ENCODE measurements around the gene HIVEP3.

HIVEP3 gene

DNA sequence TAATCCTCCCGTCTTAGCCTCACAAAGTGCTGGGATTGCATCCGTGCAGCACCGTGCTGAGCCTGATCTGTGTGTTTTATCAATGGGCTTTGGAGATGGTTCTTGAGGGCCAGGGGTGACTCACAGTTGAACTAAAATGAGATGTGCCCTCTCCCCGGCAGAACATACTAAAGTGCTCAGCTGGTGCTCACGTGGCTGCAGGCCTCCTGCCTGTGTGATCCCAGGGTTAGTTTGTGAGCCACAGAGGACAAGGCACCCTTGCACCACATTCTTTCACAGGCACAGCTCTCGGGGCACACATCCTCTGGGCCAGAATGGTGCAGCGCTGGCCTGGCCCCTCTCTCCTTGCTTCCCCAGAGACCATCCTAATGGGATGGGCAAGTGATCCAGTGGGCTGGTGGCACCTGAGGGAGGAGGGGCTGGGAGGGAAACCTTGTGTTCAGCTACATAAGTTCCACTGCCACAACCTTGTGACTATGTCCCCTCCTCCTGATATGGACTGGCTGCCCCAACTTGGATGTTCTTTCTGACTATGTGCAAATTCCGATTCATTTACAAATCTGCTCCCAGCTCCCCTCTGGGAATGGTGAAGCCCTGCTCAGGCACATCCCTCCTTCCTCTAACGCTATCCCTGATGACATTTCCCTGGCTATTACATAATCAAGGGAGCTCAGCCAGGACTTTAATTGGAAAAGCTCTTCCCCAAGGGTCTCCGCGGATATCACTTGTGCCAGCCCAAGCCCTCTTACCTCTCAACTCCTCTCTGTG is 237.2 kb downstream of the HIVEP3 start:
- no peaks in the 10 kb centered on the region for H3K9me3 Mint-ChIP-seq
- no peak overlapping the region for H3K27ac Mint-ChIP-seq
- ATAC-seq (no peak), DNase-seq (no peak)
- H3K4me1 Mint-ChIP-seq = peaks cover 77% of the 10 kb centered on the region
- no peak overlapping the region for H3K4me3 Mint-ChIP-seq
- no peaks in the 10 kb centered on the region for H3K27me3 Mint-ChIP-seq

DNA sequence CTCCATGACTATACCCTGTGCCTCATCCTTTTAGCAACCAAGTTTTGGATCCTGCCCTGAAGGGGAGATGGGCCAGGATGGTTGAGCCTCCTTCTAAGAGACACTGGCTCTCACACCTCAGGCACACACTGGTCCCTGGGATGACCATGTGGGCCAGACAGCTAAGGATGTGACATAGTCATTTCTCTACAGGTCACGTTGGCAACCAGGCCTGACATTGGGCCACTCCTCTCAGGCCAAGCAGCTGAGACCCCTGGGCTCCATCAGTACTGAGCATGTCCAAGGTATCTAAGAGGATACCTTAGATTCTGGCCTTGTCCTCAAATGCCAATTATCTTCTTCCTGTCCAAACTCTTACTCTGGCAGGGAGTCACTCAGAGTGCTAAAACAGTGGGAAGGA is 238.7 kb downstream of the HIVEP3 start:
- Mint-ChIP-seq H3K4me3 (no peak overlapping the region), H3K27ac (no peak overlapping the region)

DNA sequence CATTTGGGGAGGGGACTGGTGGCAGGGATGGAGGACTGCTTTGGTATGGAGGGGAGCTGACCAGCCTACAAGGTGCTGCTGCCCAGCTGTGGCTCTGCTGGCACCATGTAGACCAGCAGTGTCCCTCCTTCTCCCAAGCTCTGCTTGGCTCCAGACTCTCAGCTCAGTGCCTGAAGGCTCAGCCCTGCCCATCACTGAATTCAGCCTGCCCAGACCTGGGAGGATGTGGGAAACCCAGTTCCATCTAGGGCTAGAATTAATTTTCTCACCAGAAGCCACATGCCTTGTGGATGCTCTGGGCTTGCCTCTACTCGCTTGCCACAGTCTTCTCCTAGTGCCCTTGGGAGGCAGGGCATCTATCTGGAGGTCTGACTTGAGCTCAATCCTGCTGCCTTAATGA is 239.2 kb downstream of the HIVEP3 start:
- Mint-ChIP-seq H3K4me3 (no peak overlapping the region), H3K27ac (no peak overlapping the region), H3K27me3 (no peaks in the 10 kb centered on the region), H3K9me3 (no peaks in the 10 kb centered on the region), H3K4me1 (peaks cover 74% of the 10 kb centered on the region)
- no peak for ATAC-seq
- DNase-seq = no peak

More for the DNA sequence above, 238.7 kb downstream of the HIVEP3 start:
- peaks cover 74% of the 10 kb centered on the region for H3K4me1 Mint-ChIP-seq
- DNase-seq = no peak
- no peaks in the 10 kb centered on the region for H3K9me3 Mint-ChIP-seq
- no peak for ATAC-seq
- no peaks in the 10 kb centered on the region for H3K27me3 Mint-ChIP-seq

DNA sequence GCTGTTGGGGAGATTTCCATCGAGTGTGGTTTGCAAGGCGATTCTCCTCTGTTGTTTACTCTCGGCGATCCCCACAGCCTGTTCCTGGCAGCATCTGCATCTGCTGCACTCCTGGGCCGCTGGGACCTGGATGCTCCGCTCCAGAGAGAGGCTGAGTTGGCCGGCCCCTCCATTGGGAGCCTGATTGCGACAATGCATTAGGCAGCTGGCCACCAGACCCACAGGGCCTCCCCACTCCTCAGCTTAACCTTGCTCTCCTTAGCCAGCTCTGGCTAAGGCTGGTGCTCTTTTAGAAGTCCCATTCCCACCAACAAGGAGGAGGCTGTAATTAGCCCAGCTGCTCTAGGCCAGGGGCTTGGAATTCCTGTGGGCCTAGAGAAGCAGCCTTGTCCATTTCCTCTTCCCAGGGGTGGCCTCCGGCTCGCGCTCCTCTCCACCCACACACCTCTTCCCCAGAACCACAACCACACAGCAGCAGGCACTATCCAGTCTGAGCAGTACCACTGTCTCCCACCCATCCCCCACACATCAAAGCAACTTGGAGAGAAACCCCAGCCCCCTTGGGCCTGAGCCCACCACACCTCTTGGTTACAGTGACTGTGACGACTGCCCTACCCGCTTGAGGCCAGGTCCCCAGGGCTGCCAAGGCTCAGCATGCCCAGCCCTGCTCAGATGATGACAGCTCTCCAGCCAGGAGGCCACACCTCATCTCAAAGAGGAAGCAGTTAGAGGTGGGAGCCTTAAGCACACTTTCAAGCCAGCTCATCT is 240.4 kb downstream of the HIVEP3 start:
- Mint-ChIP-seq H3K27me3 (no peaks in the 10 kb centered on the region), H3K4me3 (peak overlapping the region in 1 of 2 donors; percentile 0), H3K9me3 (no peaks in the 10 kb centered on the region), H3K4me1 (peaks cover 74% of the 10 kb centered on the region), H3K27ac (peak overlapping the region in 1 of 2 donors; percentile 29)
- DNase-seq (no peak), ATAC-seq (peak; percentile 41)

DNA sequence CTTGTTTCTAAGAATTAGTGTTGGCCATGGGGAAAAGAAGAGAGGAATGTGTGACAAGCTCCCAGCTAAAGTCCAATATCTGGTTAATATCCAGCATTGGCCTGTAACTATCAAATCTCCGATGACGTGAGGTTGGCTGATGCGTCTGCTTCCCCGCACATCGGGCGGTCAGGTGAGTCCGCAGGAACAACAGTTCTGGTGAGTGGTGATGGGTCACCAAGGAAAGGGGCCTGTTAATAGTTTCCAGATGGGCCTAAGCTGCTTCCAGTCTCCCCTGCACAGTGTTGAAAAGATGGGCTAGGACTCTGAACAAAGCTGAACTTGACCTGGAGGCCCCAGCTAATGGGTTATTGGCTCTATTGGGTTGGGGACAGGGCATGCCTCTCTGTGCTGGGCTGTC is 241.1 kb downstream of the HIVEP3 start:
- no peak overlapping the region for H3K27ac Mint-ChIP-seq
- ATAC-seq (no peak), DNase-seq (no peak)
- no peaks in the 10 kb centered on the region for H3K9me3 Mint-ChIP-seq
- no peak overlapping the region for H3K4me3 Mint-ChIP-seq
- H3K4me1 Mint-ChIP-seq = peaks cover 74% of the 10 kb centered on the region
- H3K27me3 Mint-ChIP-seq = no peaks in the 10 kb centered on the region

DNA sequence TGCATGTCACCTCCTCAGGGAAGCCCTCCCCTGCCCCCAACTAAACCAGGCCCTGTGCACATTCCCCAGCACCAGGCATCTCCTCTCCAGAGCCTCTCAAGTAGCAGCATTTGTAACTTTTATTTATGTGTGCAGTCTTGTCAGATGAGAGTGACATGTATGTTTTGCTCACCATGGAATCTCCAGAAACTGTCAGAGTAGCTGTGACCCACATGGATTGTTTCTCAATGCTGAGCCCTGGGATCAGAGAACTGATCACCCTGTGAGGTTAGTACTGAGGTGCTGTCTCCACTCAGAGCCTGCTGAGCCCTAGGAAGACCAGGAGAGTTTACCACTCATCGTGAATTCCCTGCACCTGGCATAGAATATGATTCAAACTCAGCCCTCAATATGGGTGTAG is 243.3 kb downstream of the HIVEP3 start:
- Mint-ChIP-seq H3K9me3 (no peaks in the 10 kb centered on the region), H3K27me3 (no peaks in the 10 kb centered on the region), H3K4me1 (peaks cover 88% of the 10 kb centered on the region), H3K4me3 (no peak overlapping the region), H3K27ac (no peak overlapping the region)
- DNase-seq (no peak), ATAC-seq (no peak)

DNA sequence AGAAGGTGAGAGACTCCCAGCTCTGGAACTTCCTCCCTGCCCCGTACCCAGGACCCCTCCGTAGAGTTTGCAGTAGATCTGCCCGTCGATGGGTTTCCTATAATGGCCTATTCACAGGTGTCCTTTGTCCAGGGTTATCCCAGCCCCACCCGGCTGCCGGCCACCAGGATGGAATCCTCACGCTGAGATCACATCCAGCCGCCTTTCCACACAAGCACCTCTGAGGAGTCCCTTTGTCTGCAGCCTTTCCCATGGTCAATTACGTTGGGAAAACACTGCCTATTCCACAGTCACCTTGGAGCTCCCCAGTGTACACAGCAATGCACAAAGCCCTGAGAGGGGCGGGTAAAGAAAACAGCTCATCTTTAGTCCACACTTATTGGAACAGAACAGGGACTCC is 244.2 kb downstream of the HIVEP3 start:
- peaks cover 92% of the 10 kb centered on the region for H3K4me1 Mint-ChIP-seq
- ATAC-seq (no peak), DNase-seq (no peak)
- no peaks in the 10 kb centered on the region for H3K9me3 Mint-ChIP-seq
- H3K27ac Mint-ChIP-seq = no peak overlapping the region
- H3K4me3 Mint-ChIP-seq = no peak overlapping the region
- H3K27me3 Mint-ChIP-seq = no peaks in the 10 kb centered on the region

DNA sequence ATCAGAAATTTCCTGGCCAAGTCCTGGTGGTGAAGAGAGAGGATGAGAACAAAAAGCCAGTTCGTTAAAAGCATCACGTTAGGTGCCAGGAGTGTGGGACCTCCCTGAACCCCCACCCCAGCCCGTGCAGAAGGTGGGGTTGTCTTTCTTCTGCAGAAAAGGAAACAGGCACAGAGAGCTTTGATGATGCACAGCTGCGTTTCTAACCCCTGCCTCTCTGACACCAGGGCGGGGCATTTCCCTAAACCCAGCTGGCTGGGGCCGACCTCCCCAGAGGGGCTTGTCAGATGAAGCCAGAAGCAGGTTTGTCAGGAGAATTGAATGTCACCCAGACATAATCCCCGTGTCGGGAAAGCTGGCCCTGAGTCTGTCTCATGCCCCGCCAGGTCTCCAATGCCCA is 244.9 kb downstream of the HIVEP3 start:
- Mint-ChIP-seq H3K4me3 (peak overlapping the region; percentile 68 to 74), H3K9me3 (no peaks in the 10 kb centered on the region), H3K27me3 (no peaks in the 10 kb centered on the region), H3K27ac (no peak overlapping the region), H3K4me1 (peaks cover 92% of the 10 kb centered on the region)
- ATAC-seq (peak; percentile 67), DNase-seq (no peak)

DNA sequence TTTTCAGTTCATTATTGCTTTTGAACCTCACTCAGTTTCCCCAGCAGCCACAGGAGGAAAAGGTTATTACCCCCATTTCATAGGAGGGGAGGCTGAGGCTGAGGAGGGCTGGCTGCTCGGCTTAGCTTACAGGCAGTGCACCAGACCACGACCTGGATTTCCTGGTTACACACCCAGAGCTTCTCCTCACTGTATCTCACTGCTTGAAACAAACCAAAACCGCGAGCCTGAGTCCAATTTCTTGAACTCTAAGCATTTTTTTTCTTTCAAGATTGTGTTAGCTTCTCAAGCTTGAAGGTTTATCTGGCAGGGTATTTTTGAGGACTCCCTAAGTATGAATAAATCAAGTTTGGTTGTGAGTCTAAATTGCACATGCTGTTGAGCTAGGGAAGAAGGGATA is 245.3 kb downstream of the HIVEP3 start:
- Mint-ChIP-seq H3K27ac (peak overlapping the region in 1 of 2 donors; percentile 81), H3K4me1 (peaks cover 92% of the 10 kb centered on the region), H3K27me3 (no peaks in the 10 kb centered on the region), H3K4me3 (peak overlapping the region; percentile 68 to 74), H3K9me3 (no peaks in the 10 kb centered on the region)
- ATAC-seq (peak; percentile 81), DNase-seq (peak; percentile 33 to 37)

DNA sequence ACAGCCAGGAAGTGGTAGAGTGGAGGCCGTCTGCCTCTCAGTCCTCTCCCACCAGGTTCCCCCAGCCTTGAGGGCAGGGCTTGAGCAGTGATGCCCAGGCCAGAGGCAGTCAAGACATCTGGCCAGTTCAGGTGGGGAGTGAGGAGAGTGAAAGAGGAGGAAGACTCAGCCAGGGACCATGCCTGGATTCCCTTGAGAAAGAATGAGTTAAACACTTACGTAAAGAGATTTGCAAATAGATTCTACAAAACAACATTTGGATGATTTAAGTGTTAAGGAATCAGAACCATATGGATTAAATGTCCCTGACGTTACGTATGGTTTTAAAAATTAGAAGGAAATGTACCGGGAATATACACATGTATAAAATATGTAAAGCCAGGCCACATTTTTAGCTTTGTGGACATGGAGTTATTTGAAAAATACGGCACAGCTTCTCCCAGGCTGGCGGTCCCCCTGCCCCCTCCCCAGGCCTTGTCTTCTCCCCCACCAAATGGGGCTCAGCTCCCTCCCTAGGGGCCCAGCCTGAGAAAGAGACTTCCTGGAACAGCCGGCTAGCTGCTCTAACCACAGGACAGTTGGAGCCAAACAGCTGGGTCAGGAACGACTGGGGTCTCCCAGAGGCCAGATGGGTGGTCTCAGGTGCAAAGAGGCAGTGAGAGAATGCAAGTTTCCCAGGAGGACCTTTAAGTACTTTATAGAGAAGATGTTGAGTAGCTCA is 245.9 kb downstream of the HIVEP3 start:
- no peak for DNase-seq
- peaks cover 93% of the 10 kb centered on the region for H3K4me1 Mint-ChIP-seq
- ATAC-seq = no peak
- H3K9me3 Mint-ChIP-seq = no peaks in the 10 kb centered on the region
- H3K27ac Mint-ChIP-seq = peak overlapping the region; percentile 69 to 81
- peak overlapping the region; percentile 74 to 77 for H3K4me3 Mint-ChIP-seq
- no peaks in the 10 kb centered on the region for H3K27me3 Mint-ChIP-seq

DNA sequence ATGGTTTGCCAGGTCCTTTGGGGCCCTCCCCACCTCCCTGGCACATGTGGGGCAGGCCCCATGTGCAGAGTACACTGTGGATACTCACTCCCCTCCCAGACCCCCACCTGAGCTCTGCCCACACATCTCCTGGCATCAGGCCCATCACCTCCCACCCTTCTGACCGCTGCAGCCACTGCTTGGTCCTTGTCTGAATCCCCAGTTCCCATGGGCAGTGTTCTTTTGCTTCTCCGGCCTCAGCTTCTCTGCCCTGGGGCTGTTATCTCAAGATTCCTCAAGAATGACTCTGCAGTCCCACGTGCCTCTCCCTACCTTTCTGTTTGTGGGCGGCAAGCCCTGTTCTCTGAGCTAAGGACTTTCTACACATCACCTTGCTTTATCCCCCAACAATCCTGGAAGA is 246.5 kb downstream of the HIVEP3 start:
- no peak for ATAC-seq
- Mint-ChIP-seq H3K27ac (peak overlapping the region; percentile 69 to 74), H3K4me3 (peak overlapping the region; percentile 24 to 77), H3K27me3 (no peaks in the 10 kb centered on the region), H3K4me1 (peaks cover 93% of the 10 kb centered on the region), H3K9me3 (no peaks in the 10 kb centered on the region)
- DNase-seq = no peak

DNA sequence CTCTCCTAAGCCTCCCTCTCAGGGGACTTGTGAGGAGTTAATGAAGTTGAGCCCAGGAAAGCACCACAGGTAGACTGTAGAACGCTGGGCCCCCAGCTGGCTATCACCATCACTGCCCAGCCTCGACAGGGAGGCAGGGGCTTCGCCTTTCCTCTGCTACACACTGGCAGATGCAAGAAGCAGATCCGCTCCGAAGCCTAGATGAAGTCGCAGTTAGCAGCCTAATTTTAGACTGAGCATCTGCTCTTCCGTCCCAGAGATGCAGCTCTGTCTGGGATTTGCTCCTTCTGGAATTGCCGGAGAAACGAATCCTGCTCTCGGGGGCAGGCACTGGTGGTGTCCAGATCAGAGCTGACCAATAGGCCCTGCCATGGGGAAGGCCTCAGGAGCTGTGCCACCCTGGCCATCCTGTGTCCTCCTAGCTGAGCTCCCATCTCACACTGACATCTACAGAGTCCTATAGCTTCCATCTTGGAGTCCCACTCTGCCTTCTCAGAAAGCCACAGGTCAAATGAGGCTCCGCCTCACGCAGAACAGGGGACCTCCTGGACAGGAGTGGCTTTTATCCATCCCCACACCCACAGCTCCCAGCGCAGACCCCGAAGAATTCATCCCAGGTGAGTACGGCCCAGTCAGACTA is 247.5 kb downstream of the HIVEP3 start:
- no peak for ATAC-seq
- Mint-ChIP-seq H3K9me3 (no peaks in the 10 kb centered on the region), H3K27ac (peak overlapping the region in 1 of 2 donors; percentile 74), H3K27me3 (no peaks in the 10 kb centered on the region), H3K4me3 (no peak overlapping the region), H3K4me1 (peaks cover 100% of the 10 kb centered on the region)
- DNase-seq = no peak

DNA sequence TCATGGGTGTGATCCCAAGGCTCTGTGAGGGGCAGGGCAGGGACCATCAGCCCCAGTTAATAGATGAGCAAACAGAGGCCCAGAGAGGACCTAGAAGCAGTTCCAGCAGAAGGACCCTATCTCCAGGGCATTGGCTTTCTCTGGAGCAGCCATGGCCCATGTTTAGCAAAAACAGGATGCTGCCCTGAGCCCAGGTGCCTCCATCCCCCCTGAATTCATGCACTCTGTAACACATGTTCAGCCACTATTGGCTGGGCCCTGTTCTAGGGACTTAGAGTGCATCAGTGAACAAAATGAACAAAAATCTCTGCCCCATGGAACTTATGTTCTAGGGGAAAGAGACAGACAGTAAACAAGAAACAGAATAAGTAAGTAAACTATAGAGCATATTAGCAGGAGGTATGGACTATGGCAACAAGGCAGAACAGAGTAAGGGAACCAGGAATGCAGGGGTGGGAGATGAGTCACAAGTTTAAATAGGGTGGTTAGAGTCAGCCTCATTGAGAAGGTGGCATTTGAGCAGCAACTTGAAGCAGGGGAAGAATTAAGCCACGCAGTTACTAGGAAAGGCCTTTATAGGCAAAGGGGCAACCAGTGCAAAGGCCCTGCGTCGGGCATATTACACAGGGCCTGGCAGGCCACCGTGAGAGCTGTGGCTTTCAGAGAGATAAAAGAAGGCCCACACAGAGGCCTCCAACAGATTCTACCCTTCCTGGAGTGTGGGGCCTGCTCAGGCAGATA is 248.3 kb downstream of the HIVEP3 start:
- H3K27me3 Mint-ChIP-seq = no peaks in the 10 kb centered on the region
- H3K9me3 Mint-ChIP-seq = no peaks in the 10 kb centered on the region
- ATAC-seq (peak; percentile 38), DNase-seq (no peak)
- H3K27ac Mint-ChIP-seq = peak overlapping the region in 1 of 2 donors; percentile 1
- peak overlapping the region in 1 of 2 donors; percentile 13 for H3K4me3 Mint-ChIP-seq
- H3K4me1 Mint-ChIP-seq = peaks cover 100% of the 10 kb centered on the region

DNA sequence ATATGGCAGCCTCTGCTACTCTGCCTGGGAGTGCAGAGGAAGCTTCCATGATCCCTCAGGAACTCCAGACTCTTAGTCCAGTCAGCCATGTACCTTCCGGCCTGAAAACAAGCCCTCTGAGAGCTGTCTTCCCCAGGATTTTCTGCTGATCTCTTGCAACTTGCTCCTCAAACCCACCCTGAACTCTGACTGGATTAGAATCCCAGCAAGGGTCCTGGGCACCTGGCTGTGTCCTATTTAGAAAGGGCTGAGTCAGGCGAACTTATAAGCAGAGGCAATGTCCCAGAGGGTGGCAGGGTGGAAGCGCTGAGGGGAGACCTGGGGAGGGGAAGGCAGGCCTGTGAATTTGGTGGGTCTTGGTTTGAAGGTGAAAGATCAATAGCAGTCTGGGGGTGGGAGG is 249.8 kb downstream of the HIVEP3 start:
- ATAC-seq (no peak), DNase-seq (no peak)
- H3K4me1 Mint-ChIP-seq = peaks cover 100% of the 10 kb centered on the region
- H3K9me3 Mint-ChIP-seq = no peaks in the 10 kb centered on the region
- no peak overlapping the region for H3K4me3 Mint-ChIP-seq
- no peaks in the 10 kb centered on the region for H3K27me3 Mint-ChIP-seq
- no peak overlapping the region for H3K27ac Mint-ChIP-seq
